Keratinocyte (primary cell): Measurements from ENCODE around the gene SLC35E3. TPM values are rescaled to one million over a fixed set of nuclear protein-coding genes. Genes with fewer than 3 reads are reported as not detected.

Experiments used
- DNase-seq: peaks from one replicate; pipeline ENCODE4 v3.0.0-alpha.2; 2011; ENCODE audit warnings: low read depth, missing footprints, low spot score
- FAIRE-seq: peaks from 2 replicates; lab custom pipeline; 2011; peaks lifted over from hg19 to GRCh38; lab: Jason Lieb, UNC
- H2AFZ ChIP-seq: 2 replicates; pipeline ENCODE4 v1.6.0; 2012; ENCODE audit warnings: low read length, control low read depth, inconsistent platforms; ENCODE audit not compliant: control insufficient read depth
- H3K27ac ChIP-seq: 2 replicates; pipeline ENCODE4 v1.5.1; 2011; ENCODE audit warnings: low read length; ENCODE audit not compliant: control insufficient read depth, insufficient read depth
- H3K27me3 ChIP-seq: 3 replicates; pipeline ENCODE4 v1.6.0; 2011; ENCODE audit warnings: low read length; ENCODE audit not compliant: control insufficient read depth, insufficient read depth; ENCODE audit errors: extremely low read depth
- H3K36me3 ChIP-seq, 2 experiments: 2 replicates in 1 of 2; 3 replicates in 1 of 2; pipeline ENCODE4 v1.5.1; 2011; ENCODE audit warnings: low read length in 2 of 2, mild to moderate bottlenecking in 1 of 2; ENCODE audit not compliant: control insufficient read depth in 2 of 2, insufficient read depth in 2 of 2; ENCODE audit errors: extremely low read depth in 1 of 2
- H3K4me1 ChIP-seq: 3 replicates; pipeline ENCODE4 v1.5.1; 2011; ENCODE audit warnings: low read length; ENCODE audit not compliant: control insufficient read depth, insufficient read depth; ENCODE audit errors: extremely low read depth
- H3K4me2 ChIP-seq: 3 replicates; pipeline ENCODE4 v1.6.0; 2011; ENCODE audit warnings: low read depth, low read length; ENCODE audit not compliant: control insufficient read depth, insufficient read depth; ENCODE audit errors: extremely low read depth
- H3K4me3 ChIP-seq, 3 experiments: fragments of 200-600 bp in 1 of 3; sonication (generic) in 1 of 3; 2 replicates in 2 of 3; 3 replicates in 1 of 3; pipeline ENCODE4 v1.5.1; 2011 to 2016; ENCODE audit warnings: low read length in 3 of 3, mild to moderate bottlenecking in 3 of 3, control low read depth in 2 of 3, inconsistent platforms in 1 of 3, low read depth in 1 of 3, mixed read lengths in 1 of 3, mixed run types in 1 of 3, moderate library complexity in 1 of 3; ENCODE audit not compliant: control insufficient read depth in 2 of 3, insufficient read depth in 2 of 3; ENCODE audit errors: extremely low read depth in 1 of 3
- H3K79me2 ChIP-seq: 2 replicates; pipeline ENCODE4 v1.6.0; 2012; ENCODE audit warnings: low read length; ENCODE audit not compliant: control insufficient read depth, insufficient read depth
- H3K9ac ChIP-seq: 3 replicates; pipeline ENCODE4 v1.6.0; 2011; ENCODE audit warnings: low read length; ENCODE audit not compliant: control insufficient read depth, insufficient read depth; ENCODE audit errors: extremely low read depth
- H3K9me1 ChIP-seq: 3 replicates; pipeline ENCODE4 v1.6.0; 2011; ENCODE audit warnings: low read length; ENCODE audit not compliant: control insufficient read depth, insufficient read depth; ENCODE audit errors: extremely low read depth
- H3K9me3 ChIP-seq: 2 replicates; pipeline ENCODE4 v1.5.1; 2012; ENCODE audit warnings: low read depth, low read length; ENCODE audit not compliant: control insufficient read depth
- H4K20me1 ChIP-seq: 3 replicates; pipeline ENCODE4 v1.6.0; 2011; ENCODE audit warnings: low read length; ENCODE audit not compliant: control insufficient read depth, insufficient read depth; ENCODE audit errors: extremely low read depth
- CTCF ChIP-seq, 3 experiments: IDR thresholded peaks in 1 of 3; conservative IDR thresholded peaks in 1 of 3; optimal IDR thresholded peaks in 1 of 3; 2 replicates in 2 of 3; 3 replicates in 1 of 3; pipeline versions ENCODE3 to v1.5.1; 2011; ENCODE audit warnings: low read length in 3 of 3, mild to moderate bottlenecking in 3 of 3, moderate library complexity in 2 of 3, control low read depth in 1 of 3, inconsistent platforms in 1 of 3; ENCODE audit not compliant: insufficient read depth in 2 of 3; ENCODE audit errors: extremely low read depth in 1 of 3
- EZH2 ChIP-seq: IDR thresholded peaks from one replicate; pipeline ENCODE4 v1.6.1; 2012; ENCODE audit warnings: inconsistent platforms, mild to moderate bottlenecking, low read length, moderate library complexity
- dilution Hi-C: fragments of 300-500 bp; cut with MboI; formaldehyde crosslinking; loops from one replicate; pipeline ENCODE4 v1.7.0; 2020; ENCODE audit warnings: low sequenced_read_pairs; ENCODE audit not compliant: extremely low pct_ligation_motif_present
- polyA plus RNA-seq, 5 experiments: library from polyadenylated mRNA; depleted of rRNA in 3 of 5; stranded (reverse) in 3 of 5; stranded (forward) in 1 of 5; unstranded in 1 of 5; fragments of >200 nt; gene quantifications; 1 replicate in 1 of 5; 2 replicates in 3 of 5; 3 replicates in 1 of 5; pipeline versions ENCODE4 v1.2.1 to v1.2.3, GENCODE V29; 2011 to 2012; ENCODE audit warnings: missing spikeins in 2 of 5, low read depth in 1 of 5, low replicate concordance in 1 of 5

The SLC35E3 gene
- polyA plus RNA-seq, 1 donor (not counting 4 experiments of a cell fraction or from before 2014, with no cell fraction given): 9.9 TPM

GRCh38 chr12:68788554-68789143 is 42.7 kb downstream of the SLC35E3 start:
- no peak overlapping the region for H2AFZ ChIP-seq

GRCh38 chr12:68789144-68789878 is 43.3 kb downstream of the SLC35E3 start:
- Histone ChIP-seq H3K9me3 (no peaks in the 10 kb centered on the region), H3K27ac (no peak overlapping the region), H3K27me3 (no peaks in the 10 kb centered on the region), H3K9me1 (no peaks in the 10 kb centered on the region), H3K4me1 (peaks cover 25% of the 10 kb centered on the region), H3K4me3 (no peak overlapping the region), H2AFZ (no peak overlapping the region), H4K20me1 (no peaks in the 10 kb centered on the region), H3K4me2 (no peak overlapping the region), H3K36me3 (no peaks in the 10 kb centered on the region), H3K9ac (no peak overlapping the region), H3K79me2 (no peaks in the 10 kb centered on the region)
- FAIRE-seq (no peak), DNase-seq (no peak)
- no peak for TF ChIP-seq CTCF (optimal IDR thresholded peaks at IDR 0.05 in 1 of 3, IDR thresholded peaks at IDR 0.05 in 1 of 3, conservative IDR thresholded peaks at IDR 0.05 in 1 of 3; ENCODE audit: extremely low read depth in 1 of 3, insufficient read depth in 2 of 3, low read length in 3 of 3)
- no peak for TF ChIP-seq EZH2
- dilution Hi-C loops: no loop called here

More at GRCh38 chr12:68788554-68789143, 42.7 kb downstream of the SLC35E3 start:
- dilution Hi-C loops: no loop called here
- no peak for TF ChIP-seq EZH2
- TF ChIP-seq CTCF (optimal IDR thresholded peaks at IDR 0.05 in 1 of 3, IDR thresholded peaks at IDR 0.05 in 1 of 3, conservative IDR thresholded peaks at IDR 0.05 in 1 of 3; ENCODE audit: extremely low read depth in 1 of 3, insufficient read depth in 2 of 3, low read length in 3 of 3): no peak
- Histone ChIP-seq H4K20me1 (no peaks in the 10 kb centered on the region), H3K27ac (no peak overlapping the region), H3K9me1 (no peaks in the 10 kb centered on the region), H3K9ac (no peak overlapping the region), H3K36me3 (no peaks in the 10 kb centered on the region), H3K4me2 (no peak overlapping the region), H3K79me2 (no peaks in the 10 kb centered on the region), H3K4me1 (peaks cover 24% of the 10 kb centered on the region), H3K4me3 (no peak overlapping the region), H3K27me3 (no peaks in the 10 kb centered on the region), H3K9me3 (no peaks in the 10 kb centered on the region)
- FAIRE-seq: no peak
- DNase-seq: no peak
